Smooth muscle cell (in vitro differentiated cells): Measurements from ENCODE around the gene OR6B3. TPM values are rescaled to one million over a fixed set of nuclear protein-coding genes. Genes with fewer than 3 reads are reported as not detected.

Source experiments
- DNase-seq: peaks from one replicate; lab custom pipeline; 2025; ENCODE audit not compliant: unreplicated experiment; lab: John Stamatoyannopoulos, UW
- H2AFZ ChIP-seq: fragments of 200-600 bp; sonication (generic); 2 replicates; pipeline ENCODE4 v1.6.0; 2016; ENCODE audit warnings: antibody characterized with exemption, low read depth, mild to moderate bottlenecking
- H3F3A ChIP-seq: fragments of 200-600 bp; sonication (generic); 2 replicates; pipeline ENCODE4 v1.6.0; 2017; ENCODE audit warnings: antibody characterized with exemption, low read depth
- H3K27ac ChIP-seq: fragments of 200-600 bp; sonication (generic); 2 replicates; pipeline ENCODE4 v1.5.1; 2016; ENCODE audit warnings: low read depth, mild to moderate bottlenecking
- H3K27me3 ChIP-seq: fragments of 200-600 bp; sonication (generic); 2 replicates; pipeline ENCODE4 v1.6.1; 2016; ENCODE audit warnings: low read depth, mild to moderate bottlenecking
- H3K36me3 ChIP-seq: fragments of 200-600 bp; sonication (generic); 2 replicates; pipeline ENCODE4 v1.5.1; 2016; ENCODE audit warnings: low read depth
- H3K4me1 ChIP-seq: fragments of 200-600 bp; sonication (generic); 2 replicates; pipeline ENCODE4 v1.5.1; 2016; ENCODE audit warnings: low read depth
- H3K4me2 ChIP-seq: fragments of 200-600 bp; sonication (generic); 2 replicates; pipeline ENCODE4 v1.6.0; 2016; ENCODE audit warnings: mild to moderate bottlenecking
- H3K4me3 ChIP-seq: fragments of 200-600 bp; sonication (generic); 2 replicates; pipeline ENCODE4 v1.5.1; 2016; ENCODE audit warnings: mild to moderate bottlenecking
- H3K79me2 ChIP-seq: fragments of 200-600 bp; sonication (generic); 2 replicates; pipeline ENCODE4 v1.6.0; 2016; ENCODE audit warnings: low read depth, mild to moderate bottlenecking
- H3K9ac ChIP-seq: fragments of 200-600 bp; sonication (generic); 2 replicates; pipeline ENCODE4 v1.6.0; 2016; ENCODE audit warnings: low read depth
- H3K9me3 ChIP-seq: fragments of 200-600 bp; sonication (generic); replicated peaks from 2 replicates; pipeline ENCODE4 v1.5.1; 2016; ENCODE audit warnings: low read depth
- H4K20me1 ChIP-seq: fragments of 200-600 bp; sonication (generic); 2 replicates; pipeline ENCODE4 v1.6.0; 2016; ENCODE audit warnings: low read depth
- CTCF ChIP-seq: fragments of 200-600 bp; sonication (generic); IDR thresholded peaks from 2 replicates; pipeline ENCODE4 v1.5.1; 2017; ENCODE audit warnings: borderline replicate concordance, mild to moderate bottlenecking, antibody characterized with exemption; ENCODE audit not compliant: insufficient read depth, poor library complexity, severe bottlenecking
- WGBS: methylation state at CpG from one replicate; pipeline ENCODE4 v1.1.7; 2016; ENCODE audit warnings: low lambda C conversion rate; 5-methylcytosine and 5-hydroxymethylcytosine counted together
- polyA plus RNA-seq: library from polyadenylated mRNA; unstranded; fragments of >200 nt; fragmentation: Nextera tagmentation; extraction: Ambion mirVana; gene quantifications from 2 replicates; pipeline ENCODE4 v1.2.1, GENCODE V29; 2016
- total RNA-seq: library from RNA; depleted of rRNA; stranded (reverse); fragments of >200 nt; gene quantifications from 2 replicates; pipeline ENCODE4 v1.2.3, GENCODE V29; 2014

The OR6B3 gene
- total and polyA plus RNA-seq, 2 experiments from 2014 or later: not detected

GRCh38 chr2:240023792-240024191 lies 29.5 kb downstream of the OR6B3 start:
- H3K4me3 ChIP-seq: peak overlapping the region; percentile 100
- H3F3A ChIP-seq: no peaks in the 10 kb centered on the region
- TF ChIP-seq CTCF: no peak
- DNase-seq: no peak
- H3K9ac ChIP-seq: peak overlapping the region; percentile 92
- WGBS: 84% methylated on average over 9 of the region's 9 CpGs
- H3K27ac ChIP-seq: no peak overlapping the region
- peaks cover 5% of the 10 kb centered on the region for H3K36me3 ChIP-seq
- no peaks in the 10 kb centered on the region for H3K27me3 ChIP-seq
- H4K20me1 ChIP-seq: peaks cover 31% of the 10 kb centered on the region
- H3K4me1 ChIP-seq: peaks cover 14% of the 10 kb centered on the region
- H3K4me2 ChIP-seq: peak overlapping the region; percentile 97
- H3K79me2 ChIP-seq: peaks cover 42% of the 10 kb centered on the region
- H2AFZ ChIP-seq: no peak overlapping the region
- no peaks in the 10 kb centered on the region for H3K9me3 ChIP-seq

- H3K36me3 ChIP-seq: peaks cover 14% of the 10 kb centered on the region
- H3K9me3 ChIP-seq: no peaks in the 10 kb centered on the region
- no peak overlapping the region for H3K4me2 ChIP-seq
- no peaks in the 10 kb centered on the region for H3F3A ChIP-seq
- WGBS: 61% methylated on average over 9 of the region's 9 CpGs
- H3K4me1 ChIP-seq: peaks cover 14% of the 10 kb centered on the region
- no peaks in the 10 kb centered on the region for H3K27me3 ChIP-seq
- H3K79me2 ChIP-seq: peaks cover 42% of the 10 kb centered on the region
- no peak overlapping the region for H3K4me3 ChIP-seq
- H3K9ac ChIP-seq: no peak overlapping the region
- H3K27ac ChIP-seq: no peak overlapping the region
- peak; percentile 72 for TF ChIP-seq CTCF
- no peak for DNase-seq
- no peak overlapping the region for H2AFZ ChIP-seq
- H4K20me1 ChIP-seq: peaks cover 34% of the 10 kb centered on the region
Observed at GRCh38 chr2:240021488-240022104, 31.7 kb downstream of the OR6B3 start.

- Histone ChIP-seq H3K9me3 (no peaks in the 10 kb centered on the region), H3K4me2 (no peak overlapping the region), H3K9ac (no peak overlapping the region), H3F3A (no peaks in the 10 kb centered on the region), H3K36me3 (peaks cover 14% of the 10 kb centered on the region), H3K4me3 (no peak overlapping the region), H4K20me1 (peaks cover 30% of the 10 kb centered on the region), H3K4me1 (peaks cover under 1% of the 10 kb centered on the region), H3K79me2 (peaks cover 22% of the 10 kb centered on the region), H3K27ac (no peak overlapping the region), H3K27me3 (no peaks in the 10 kb centered on the region), H2AFZ (no peak overlapping the region)
- no peak for TF ChIP-seq CTCF
- DNase-seq: no peak
- WGBS: 99% methylated on average over 11 of the region's 11 CpGs
Observed at GRCh38 chr2:240018071-240018750, 35.1 kb downstream of the OR6B3 start.

- Histone ChIP-seq H4K20me1 (peaks cover 9% of the 10 kb centered on the region), H3K27ac (no peak overlapping the region), H3K9ac (no peak overlapping the region), H2AFZ (no peak overlapping the region), H3K4me3 (no peak overlapping the region), H3K4me2 (no peak overlapping the region), H3K36me3 (peaks cover 19% of the 10 kb centered on the region), H3K79me2 (no peaks in the 10 kb centered on the region), H3K4me1 (no peaks in the 10 kb centered on the region), H3K9me3 (no peaks in the 10 kb centered on the region), H3F3A (no peaks in the 10 kb centered on the region), H3K27me3 (no peaks in the 10 kb centered on the region)
- TF ChIP-seq CTCF: no peak
- DNase-seq: no peak
- 96% methylated on average over 9 of the region's 9 CpGs for WGBS
Observed at GRCh38 chr2:240014327-240014726, 39.0 kb downstream of the OR6B3 start.
